HG03469 (cell line): ENCODE data around the gene E2F3.
"Not testable (repeated sequence)": the region's sequence is repeated elsewhere in the genome, so short reads cannot be mapped to it uniquely, and the experiment has no call there.

Source experiments
- ATAC-seq: cut with Tn5 transposase; IDR thresholded peaks from one replicate; pipeline ENCODE4 v1.9.1; 2021; ENCODE audit warnings: mild to moderate bottlenecking, moderate library complexity, moderate number of reproducible peaks; ENCODE audit not compliant: unreplicated experiment

The E2F3 gene

GRCh38 chr6:20464041-20464440, 62.4 kb downstream of the E2F3 start:
- no peak for ATAC-seq

GRCh38 chr6:20464847-20465246, 63.2 kb downstream of the E2F3 start:
- ATAC-seq = no peak

GRCh38 chr6:20465616-20466015, 63.9 kb downstream of the E2F3 start:
- not testable (repeated sequence) for ATAC-seq

GRCh38 chr6:20467437-20467836, 65.8 kb downstream of the E2F3 start:
- peak; percentile 42 for ATAC-seq

- no peak for ATAC-seq
Observed at GRCh38 chr6:20468209-20468608, 66.5 kb downstream of the E2F3 start.

GRCh38 chr6:20472748-20473147, 71.1 kb downstream of the E2F3 start:
- ATAC-seq = no peak

- ATAC-seq = no peak
Observed at GRCh38 chr6:20473518-20473917, 71.8 kb downstream of the E2F3 start.

- ATAC-seq = no peak
Observed at GRCh38 chr6:20474874-20475542, 73.3 kb downstream of the E2F3 start.

GRCh38 chr6:20476501-20477043, 74.9 kb downstream of the E2F3 start:
- ATAC-seq = no peak

GRCh38 chr6:20477485-20477884, 75.8 kb downstream of the E2F3 start:
- ATAC-seq = no peak

GRCh38 chr6:20479060-20479459, 77.4 kb downstream of the E2F3 start:
- ATAC-seq = no peak

GRCh38 chr6:20479526-20479925, 77.8 kb downstream of the E2F3 start:
- ATAC-seq = no peak

GRCh38 chr6:20481281-20481680, 79.6 kb downstream of the E2F3 start:
- no peak for ATAC-seq

GRCh38 chr6:20483887-20484497, 82.3 kb downstream of the E2F3 start:
- no peak for ATAC-seq

GRCh38 chr6:20486641-20487040, 85.0 kb downstream of the E2F3 start:
- no peak for ATAC-seq

GRCh38 chr6:20487669-20488375, 86.1 kb downstream of the E2F3 start:
- no peak for ATAC-seq

GRCh38 chr6:20490591-20490990, 88.9 kb downstream of the E2F3 start:
- ATAC-seq = no peak

GRCh38 chr6:20492099-20492498, 90.4 kb downstream of the E2F3 start:
- ATAC-seq = no peak

- no peak for ATAC-seq
Observed at GRCh38 chr6:20497216-20498040, 95.7 kb downstream of the E2F3 start.

- ATAC-seq = no peak
Observed at GRCh38 chr6:20498041-20498385, 96.3 kb downstream of the E2F3 start.

- ATAC-seq = no peak
Observed at GRCh38 chr6:20509212-20509611, 107.5 kb downstream of the E2F3 start.
